Neuronal stem cell (in vitro differentiated cells): ENCODE measurements around the gene ARL6IP6.

Experiments
- DNase-seq: peaks from one replicate; pipeline ENCODE4 v3.0.0-alpha.2; 2013; ENCODE audit warnings: low spot score
- H2AFZ ChIP-seq: one replicate; pipeline ENCODE4 v1.6.1; 2013; ENCODE audit warnings: mild to moderate bottlenecking, low read length, inconsistent platforms
- H2AK5ac ChIP-seq: 2 replicates; pipeline ENCODE4 v1.6.1; 2013; ENCODE audit warnings: low read depth, mild to moderate bottlenecking, inconsistent platforms, low read length, moderate library complexity, mixed read lengths
- H2BK120ac ChIP-seq: 2 replicates; pipeline ENCODE4 v1.6.1; 2013; ENCODE audit warnings: low read depth, mild to moderate bottlenecking, inconsistent platforms, low read length, moderate library complexity, mixed read lengths
- H2BK12ac ChIP-seq: one replicate; pipeline ENCODE4 v1.6.1; 2013; ENCODE audit warnings: low read length, inconsistent platforms
- H2BK15ac ChIP-seq: 2 replicates; pipeline ENCODE4 v1.6.1; 2013; ENCODE audit warnings: mild to moderate bottlenecking, low read length, inconsistent platforms, mixed read lengths
- H2BK5ac ChIP-seq: one replicate; pipeline ENCODE4 v1.6.1; 2013; ENCODE audit warnings: inconsistent platforms, mild to moderate bottlenecking, low read length, moderate library complexity
- H3K14ac ChIP-seq: one replicate; pipeline ENCODE4 v1.6.1; 2013; ENCODE audit warnings: low read length, inconsistent platforms
- H3K18ac ChIP-seq: 2 replicates; pipeline ENCODE4 v1.6.1; 2013; ENCODE audit warnings: low read length, inconsistent platforms
- H3K23ac ChIP-seq: 2 replicates; pipeline ENCODE4 v1.6.1; 2013; ENCODE audit warnings: low read depth, mild to moderate bottlenecking, mixed read lengths, low read length, inconsistent platforms; ENCODE audit not compliant: poor library complexity
- H3K27ac ChIP-seq: replicated peaks from 3 replicates; pipeline ENCODE4 v1.5.1; 2013; ENCODE audit warnings: low read length, inconsistent platforms
- H3K27me3 ChIP-seq, 3 experiments: 2 replicates each; pipeline ENCODE4 v1.6.1; 2013; ENCODE audit warnings: low read length in 3 of 3, mild to moderate bottlenecking in 2 of 3, inconsistent platforms in 1 of 3, low read depth in 1 of 3, mixed read lengths in 1 of 3, moderate library complexity in 1 of 3; ENCODE audit not compliant: control insufficient read depth in 3 of 3, insufficient read depth in 3 of 3
- H3K36me3 ChIP-seq, 2 donors: replicated peaks in 1 of 2; 2 replicates each; pipeline ENCODE4 v1.6.1; 2013; ENCODE audit warnings: low read length in 2 of 2; ENCODE audit not compliant: control insufficient read depth in 2 of 2, insufficient read depth in 2 of 2
- H3K4ac ChIP-seq: 2 replicates; pipeline ENCODE4 v1.6.1; 2013; ENCODE audit warnings: inconsistent platforms, mild to moderate bottlenecking, low read length, moderate library complexity
- H3K4me1 ChIP-seq, 2 donors: 1 replicate in 1 of 2; 2 replicates in 1 of 2; pipeline ENCODE4 v1.6.1; 2013; ENCODE audit warnings: low read length in 2 of 2, low read depth in 1 of 2; ENCODE audit not compliant: control insufficient read depth in 2 of 2, insufficient read depth in 1 of 2
- H3K4me2 ChIP-seq: one replicate; pipeline ENCODE4 v1.6.1; 2013; ENCODE audit warnings: mild to moderate bottlenecking, low read length, inconsistent platforms; ENCODE audit not compliant: insufficient read depth, poor library complexity, severe bottlenecking
- H3K4me3 ChIP-seq, 2 donors: 2 replicates each; pipeline ENCODE4 v1.5.1; 2013; ENCODE audit warnings: low read length in 2 of 2, mild to moderate bottlenecking in 2 of 2, inconsistent platforms in 1 of 2, moderate library complexity in 1 of 2
- H3K79me1 ChIP-seq: one replicate; pipeline ENCODE4 v1.6.1; 2013; ENCODE audit warnings: low read depth, mild to moderate bottlenecking, inconsistent platforms, low read length, moderate library complexity
- H3K9ac ChIP-seq: one replicate; pipeline ENCODE4 v1.6.1; 2013; ENCODE audit warnings: mild to moderate bottlenecking, low read depth, low read length, inconsistent platforms; ENCODE audit not compliant: poor library complexity
- H3K9me3 ChIP-seq, 2 donors: replicated peaks in 1 of 2; 2 replicates each; pipeline versions ENCODE3 to v1.6.1; 2013; ENCODE audit warnings: low read length in 2 of 2, mild to moderate bottlenecking in 2 of 2, inconsistent platforms in 1 of 2, low read depth in 1 of 2, mixed read lengths in 1 of 2, moderate library complexity in 1 of 2; ENCODE audit not compliant: control insufficient read depth in 2 of 2, insufficient read depth in 1 of 2
- H4K8ac ChIP-seq: one replicate; pipeline ENCODE4 v1.6.1; 2013; ENCODE audit warnings: low read depth, mild to moderate bottlenecking, inconsistent platforms, low read length, moderate library complexity
- H4K91ac ChIP-seq: one replicate; pipeline ENCODE4 v1.6.1; 2013; ENCODE audit warnings: low read length, low read depth, mild to moderate bottlenecking, inconsistent platforms; ENCODE audit not compliant: poor library complexity
- WGBS, 2 donors: extraction: QIAGEN DNeasy Blood & Tissue Kit; methylation state at CpG; one replicate each; pipeline ENCODE4 v1.1.7; 2013; ENCODE audit warnings: missing lambda C conversion rate in 2 of 2, mixed read lengths in 1 of 2; ENCODE audit not compliant: insufficient read length in 2 of 2, insufficient replicate concordance in 1 of 2; ENCODE audit errors: extremely low coverage in 2 of 2; 5-methylcytosine and 5-hydroxymethylcytosine counted together

ARL6IP6 gene

GRCh38 chr2:152706477-152707021 is 11.9 kb upstream of the ARL6IP6 start:
- no peak overlapping the region for H2BK5ac ChIP-seq
- no peak overlapping the region for H3K4me3 ChIP-seq
- H3K9me3 ChIP-seq: peaks cover under 1 to 84% of the 10 kb centered on the region in 2 donors
- H2BK12ac ChIP-seq: no peak overlapping the region
- H2BK15ac ChIP-seq: no peak overlapping the region
- no peak overlapping the region for H2AFZ ChIP-seq
- DNase-seq: no peak
- no peaks in the 10 kb centered on the region for H3K4me1 ChIP-seq
- no peak overlapping the region for H2BK120ac ChIP-seq
- H2AK5ac ChIP-seq: no peak overlapping the region
- H3K36me3 ChIP-seq: peaks cover 8 to 100% of the 10 kb centered on the region in 2 donors
- H4K91ac ChIP-seq: no peak overlapping the region
- whole genome bisulfite sequencing, 2 donors: no CpG with 5 or more reads among the region's 4 CpGs
- H3K4ac ChIP-seq: no peak overlapping the region
- no peak overlapping the region for H3K9ac ChIP-seq
- no peak overlapping the region for H3K14ac ChIP-seq
- H3K27me3 ChIP-seq: no peaks in the 10 kb centered on the region
- no peak overlapping the region for H4K8ac ChIP-seq
- no peak overlapping the region for H3K18ac ChIP-seq
- no peak overlapping the region for H3K27ac ChIP-seq
- peaks cover 6% of the 10 kb centered on the region for H3K79me1 ChIP-seq
- H3K4me2 ChIP-seq: no peak overlapping the region
- no peak overlapping the region for H3K23ac ChIP-seq

- Histone ChIP-seq H3K9ac (no peak overlapping the region), H2BK15ac (no peak overlapping the region), H2BK5ac (no peak overlapping the region), H3K23ac (no peak overlapping the region), H2BK120ac (no peak overlapping the region), H2AK5ac (no peak overlapping the region), H3K27me3 (no peaks in the 10 kb centered on the region), H2AFZ (no peak overlapping the region), H3K27ac (no peak overlapping the region), H4K91ac (no peak overlapping the region), H3K4me1 (no peaks in the 10 kb centered on the region), H3K18ac (no peak overlapping the region), H3K79me1 (peaks cover 3% of the 10 kb centered on the region), H3K4ac (no peak overlapping the region), H4K8ac (no peak overlapping the region), H2BK12ac (no peak overlapping the region), H3K36me3 (peaks cover 7 to 100% of the 10 kb centered on the region in 2 donors), H3K4me2 (no peak overlapping the region), H3K14ac (no peak overlapping the region), H3K9me3 (peaks cover 0 to 70% of the 10 kb centered on the region in 2 donors), H3K4me3 (no peak overlapping the region)
- no peak for DNase-seq
- WGBS, 2 donors: no CpG with 5 or more reads among the region's 2 CpGs
These were observed 9.7 kb upstream of the ARL6IP6 start for GRCh38 chr2:152708742-152709141.

- no peak overlapping the region for H2AFZ ChIP-seq
- no peak overlapping the region for H3K14ac ChIP-seq
- H2BK12ac ChIP-seq: no peak overlapping the region
- no peaks in the 10 kb centered on the region for H3K4me1 ChIP-seq
- no peak overlapping the region for H2BK5ac ChIP-seq
- H3K27ac ChIP-seq: no peak overlapping the region
- H2BK15ac ChIP-seq: no peak overlapping the region
- no peak overlapping the region for H3K9ac ChIP-seq
- no peaks in the 10 kb centered on the region for H3K27me3 ChIP-seq
- no peak overlapping the region for H2BK120ac ChIP-seq
- H2AK5ac ChIP-seq: no peak overlapping the region
- no peak overlapping the region for H3K4me3 ChIP-seq
- H3K18ac ChIP-seq: no peak overlapping the region
- no CpG with 5 or more reads among the region's 2 CpGs for WGBS, 2 donors
- DNase-seq: no peak
- no peaks in the 10 kb centered on the region for H3K79me1 ChIP-seq
- no peak overlapping the region for H4K8ac ChIP-seq
- H3K4ac ChIP-seq: no peak overlapping the region
- no peak overlapping the region for H3K4me2 ChIP-seq
- peaks cover 10 to 100% of the 10 kb centered on the region in 2 donors for H3K36me3 ChIP-seq
- peaks cover 0 to 59% of the 10 kb centered on the region in 2 donors for H3K9me3 ChIP-seq
- no peak overlapping the region for H4K91ac ChIP-seq
- H3K23ac ChIP-seq: no peak overlapping the region
These were observed 7.7 kb upstream of the ARL6IP6 start for GRCh38 chr2:152710713-152711112.

GRCh38 chr2:152715112-152715511 is 3.3 kb upstream of the ARL6IP6 start:
- H3K27me3 ChIP-seq: no peaks in the 10 kb centered on the region
- peaks cover under 1 to 6% of the 10 kb centered on the region in 2 donors for H3K4me1 ChIP-seq
- no peak overlapping the region for H3K4me2 ChIP-seq
- H3K4ac ChIP-seq: no peak overlapping the region
- H2AFZ ChIP-seq: no peak overlapping the region
- H3K18ac ChIP-seq: no peak overlapping the region
- no peak overlapping the region for H3K4me3 ChIP-seq
- H3K27ac ChIP-seq: no peak overlapping the region
- no peak overlapping the region for H2BK5ac ChIP-seq
- H2AK5ac ChIP-seq: no peak overlapping the region
- no peak overlapping the region for H2BK120ac ChIP-seq
- H2BK12ac ChIP-seq: no peak overlapping the region
- no peak overlapping the region for H3K23ac ChIP-seq
- peaks cover 0 to 17% of the 10 kb centered on the region in 2 donors for H3K9me3 ChIP-seq
- no peak overlapping the region for H3K9ac ChIP-seq
- no peak overlapping the region for H4K91ac ChIP-seq
- peaks cover 7 to 62% of the 10 kb centered on the region in 2 donors for H3K36me3 ChIP-seq
- H4K8ac ChIP-seq: no peak overlapping the region
- no peak overlapping the region for H3K14ac ChIP-seq
- no peak overlapping the region for H2BK15ac ChIP-seq
- H3K79me1 ChIP-seq: no peaks in the 10 kb centered on the region
- DNase-seq: no peak
- WGBS, 2 donors: no CpG with 5 or more reads among the region's 1 CpG
